GM23338 (cell line): ENCODE results near the gene DAGLA. TPM values are rescaled to one million over a fixed set of nuclear protein-coding genes. Genes with fewer than 3 reads are reported as not detected.

ENCODE experiments used
- microRNA counts: library from miRNA; unstranded; fragments of <30 nt; microRNA quantifications from one replicate; lab custom pipeline; 2017
- polyA plus RNA-seq: library from polyadenylated mRNA; unstranded; fragments of >200 nt; fragmentation: Nextera tagmentation; extraction: Ambion mirVana; gene quantifications from 2 replicates; pipeline ENCODE4 v1.2.1, GENCODE V29; 2016
- total RNA-seq: library from RNA; depleted of rRNA; stranded (reverse); fragments of >200 nt; shearing (Covaris generic); gene quantifications from 2 replicates; pipeline ENCODE4 v1.2.3, GENCODE V29; 2014; rRNA removed

Gene DAGLA
- total and polyA plus RNA-seq, 2 experiments from 2014 or later, result 0.55 to 2.5 TPM

MicroRNA genes within 50 kb of the gene (microRNA counts, 767-probe panel; counts per million panel counts)
- not detected for microRNA hsa-miR-611 (lab: Ali Mortazavi, UCI)

Other genes with a start within 250 kb of the DAGLA start
- 0.08 and 1.6 TPM in 2 replicates for gene LRRC10B, start 171.6 kb upstream of the DAGLA start, total RNA-seq
- 0.35 and 0.47 TPM in 2 replicates for gene LRRC10B, start 171.6 kb upstream of the DAGLA start, polyA plus RNA-seq
- 7.0 and 10.3 TPM in 2 replicates for gene SYT7, start 99.3 kb upstream of the DAGLA start, total RNA-seq
- 1.6 and 1.8 TPM in 2 replicates for gene SYT7, start 99.3 kb upstream of the DAGLA start, polyA plus RNA-seq
- 5.0 and 5.5 TPM in 2 replicates for gene MYRF, start 72.2 kb downstream of the DAGLA start, total RNA-seq
- gene MYRF, start 72.2 kb downstream of the DAGLA start, polyA plus RNA-seq, result 1.9 and 2.2 TPM in 2 replicates
- 71.3 and 73.3 TPM in 2 replicates for gene TMEM258, start 112.2 kb downstream of the DAGLA start, total RNA-seq
- 519 and 553 TPM in 2 replicates for gene TMEM258, start 112.2 kb downstream of the DAGLA start, polyA plus RNA-seq
- 89.0 and 96.3 TPM in 2 replicates for gene FEN1, start 112.5 kb downstream of the DAGLA start, total RNA-seq
- 78.8 and 85.1 TPM in 2 replicates for gene FEN1, start 112.5 kb downstream of the DAGLA start, polyA plus RNA-seq
- 103 and 119 TPM in 2 replicates for gene FADS1, start 136.6 kb downstream of the DAGLA start, total RNA-seq
- gene FADS1, start 136.6 kb downstream of the DAGLA start, polyA plus RNA-seq, result 67.6 and 74.9 TPM in 2 replicates
- gene FADS2, start 147.9 kb downstream of the DAGLA start, total RNA-seq, result 354 and 392 TPM in 2 replicates
- gene FADS2, start 147.9 kb downstream of the DAGLA start, polyA plus RNA-seq, result 124 and 126 TPM in 2 replicates
- 73.5 and 91.4 TPM in 2 replicates for gene FADS3, start 211.2 kb downstream of the DAGLA start, total RNA-seq
- 44.4 and 44.6 TPM in 2 replicates for gene FADS3, start 211.2 kb downstream of the DAGLA start, polyA plus RNA-seq
- gene RAB3IL1, start 237.2 kb downstream of the DAGLA start, total RNA-seq, result 2.7 and 4.0 TPM in 2 replicates
- 3.4 and 3.9 TPM in 2 replicates for gene RAB3IL1, start 237.2 kb downstream of the DAGLA start, polyA plus RNA-seq